Measurements from ENCODE around the gene SLC6A13. TPM values are rescaled to one million over a fixed set of nuclear protein-coding genes. Genes with fewer than 3 reads are reported as not detected.

The SLC6A13 gene
- total and polyA plus RNA-seq, 12 donors = 0.87 to 6.1 (median 3.2) TPM

DNA sequence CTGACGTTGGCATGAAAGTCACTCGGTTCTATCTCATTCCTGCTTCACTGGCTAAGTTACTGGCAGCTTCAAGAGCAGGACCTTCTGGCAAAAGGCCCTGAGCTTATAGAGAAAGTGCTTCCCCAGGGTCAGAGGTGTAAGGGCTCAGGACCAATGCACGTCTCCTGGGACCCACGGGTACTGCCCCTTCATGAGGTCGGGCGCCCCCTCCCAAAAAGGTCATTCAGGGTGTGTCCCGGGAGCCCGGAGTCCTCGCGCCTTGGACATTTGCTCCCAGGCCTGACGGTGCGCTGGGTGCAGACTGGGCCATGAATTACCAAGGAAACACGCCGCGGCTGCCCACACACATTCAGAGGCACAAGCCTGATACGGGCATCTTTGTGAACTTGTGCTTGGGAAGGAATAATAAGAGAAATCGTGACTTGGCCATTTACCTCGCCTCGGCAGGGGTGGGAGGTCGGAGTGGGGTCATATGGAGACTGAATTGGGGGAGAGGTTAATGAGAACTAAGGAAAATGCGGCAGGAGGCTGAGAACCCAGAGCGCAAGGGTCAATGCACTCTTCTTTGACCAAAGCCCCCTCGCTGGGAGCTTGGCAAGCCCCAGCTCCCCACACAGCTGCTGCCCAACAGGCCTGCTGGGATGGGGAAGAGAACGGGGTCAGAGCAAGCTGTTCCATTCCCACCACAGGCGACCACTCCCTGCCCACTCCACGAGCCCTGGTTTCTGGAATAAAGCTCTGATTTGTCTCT lies 33.0 kb downstream of the SLC6A13 start:
- intact Hi-C loops (cut with DNase I) = no loop called here
- DNase-seq = no peak
- WGBS, 2 donors = 79% methylated on average over 26 of the region's 26 CpGs

DNA sequence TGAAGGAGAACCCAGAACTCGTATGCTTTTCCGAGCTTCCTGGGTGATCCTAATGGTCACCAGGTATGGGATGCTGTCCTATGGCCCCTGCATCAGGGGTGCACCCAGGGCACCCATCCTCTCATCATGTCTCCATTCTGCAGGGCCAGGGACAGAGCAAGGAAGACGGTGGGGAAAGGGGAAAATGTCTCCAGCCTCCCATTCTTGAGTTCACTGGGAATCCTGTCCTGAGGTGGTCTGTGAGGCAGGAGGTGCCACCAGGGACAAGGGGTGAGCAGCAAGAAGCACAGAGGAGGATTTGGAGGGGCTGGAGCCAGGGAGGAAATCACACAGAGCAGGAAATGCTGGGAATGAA lies 33.8 kb downstream of the SLC6A13 start:
- ATAC-seq (no peak), DNase-seq (no peak)
- Histone ChIP-seq H3K27ac (no peak overlapping the region), H3K36me3 (no peaks in the 10 kb centered on the region), H3K27me3 (no peaks in the 10 kb centered on the region), H3K9me3 (no peaks in the 10 kb centered on the region), H3K4me1 (no peaks in the 10 kb centered on the region), H3K4me3 (no peak overlapping the region)
- 82 to 87% methylated on average over 3 of the region's 3 CpGs for WGBS, 2 donors
- intact Hi-C loops (cut with DNase I) = no loop called here
- TF ChIP-seq, protein P1, sequence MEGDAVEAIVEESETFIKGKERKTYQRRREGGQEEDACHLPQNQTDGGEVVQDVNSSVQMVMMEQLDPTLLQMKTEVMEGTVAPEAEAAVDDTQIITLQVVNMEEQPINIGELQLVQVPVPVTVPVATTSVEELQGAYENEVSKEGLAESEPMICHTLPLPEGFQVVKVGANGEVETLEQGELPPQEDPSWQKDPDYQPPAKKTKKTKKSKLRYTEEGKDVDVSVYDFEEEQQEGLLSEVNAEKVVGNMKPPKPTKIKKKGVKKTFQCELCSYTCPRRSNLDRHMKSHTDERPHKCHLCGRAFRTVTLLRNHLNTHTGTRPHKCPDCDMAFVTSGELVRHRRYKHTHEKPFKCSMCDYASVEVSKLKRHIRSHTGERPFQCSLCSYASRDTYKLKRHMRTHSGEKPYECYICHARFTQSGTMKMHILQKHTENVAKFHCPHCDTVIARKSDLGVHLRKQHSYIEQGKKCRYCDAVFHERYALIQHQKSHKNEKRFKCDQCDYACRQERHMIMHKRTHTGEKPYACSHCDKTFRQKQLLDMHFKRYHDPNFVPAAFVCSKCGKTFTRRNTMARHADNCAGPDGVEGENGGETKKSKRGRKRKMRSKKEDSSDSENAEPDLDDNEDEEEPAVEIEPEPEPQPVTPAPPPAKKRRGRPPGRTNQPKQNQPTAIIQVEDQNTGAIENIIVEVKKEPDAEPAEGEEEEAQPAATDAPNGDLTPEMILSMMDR (IDR thresholded peaks at IDR 0.05) = no peak

More for the DNA sequence above, 33.0 kb downstream of the SLC6A13 start:
- no peak for ATAC-seq
- Histone ChIP-seq H3K4me1 (no peaks in the 10 kb centered on the region), H3K9me3 (no peaks in the 10 kb centered on the region), H3K36me3 (no peaks in the 10 kb centered on the region), H3K27me3 (no peaks in the 10 kb centered on the region), H3K4me3 (no peak overlapping the region), H3K27ac (no peak overlapping the region)
- TF ChIP-seq, protein P1 (IDR thresholded peaks at IDR 0.05) = no peak

DNA sequence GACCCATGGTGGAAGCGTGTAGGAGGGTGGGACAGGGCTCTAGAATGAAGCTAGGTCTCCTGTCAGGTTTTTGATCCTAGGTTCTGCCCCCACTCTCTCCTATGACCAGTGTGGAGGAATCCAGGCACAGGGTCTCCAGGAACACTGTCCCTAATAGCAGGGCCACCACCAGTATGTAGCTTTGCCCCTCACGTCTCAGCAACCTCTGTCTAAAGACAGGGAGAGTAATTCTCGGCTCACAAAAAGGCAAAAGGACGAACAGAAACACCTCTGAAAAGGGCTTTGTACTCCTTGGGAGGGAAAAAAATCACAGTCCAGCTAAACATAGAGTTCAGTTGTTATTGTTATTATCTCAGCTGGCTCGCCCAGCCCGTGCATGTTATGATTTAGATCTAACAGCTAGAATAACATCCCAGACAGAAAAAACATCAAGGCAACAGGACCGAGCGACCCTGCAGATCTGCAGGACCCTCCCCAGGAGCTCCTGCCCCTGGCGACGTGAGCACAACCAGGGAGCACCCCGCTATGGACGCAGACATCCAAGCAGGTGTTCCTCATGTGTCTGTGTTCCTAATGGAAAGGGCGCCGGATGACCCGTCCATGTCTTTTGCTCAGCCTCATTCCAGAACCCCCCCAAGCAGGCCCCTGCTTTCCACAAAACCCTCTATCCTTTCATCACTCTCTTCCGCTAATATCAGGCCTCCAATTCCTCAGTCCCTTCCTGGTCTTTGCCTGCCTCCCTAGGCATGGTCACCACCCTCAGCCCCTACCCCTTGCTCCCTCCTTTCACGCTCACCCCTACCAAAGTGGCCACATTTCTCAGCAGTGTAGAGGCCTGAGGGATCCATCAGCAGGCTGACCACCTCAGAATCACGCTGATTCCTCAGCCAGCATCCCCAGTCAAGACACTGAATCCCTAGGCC lies 34.5 kb downstream of the SLC6A13 start:
- intact Hi-C loops (cut with DNase I) = no loop called here
- Histone ChIP-seq H3K27me3 (no peaks in the 10 kb centered on the region), H3K9me3 (no peaks in the 10 kb centered on the region), H3K27ac (no peak overlapping the region), H3K4me3 (no peak overlapping the region), H3K4me1 (no peaks in the 10 kb centered on the region), H3K36me3 (no peaks in the 10 kb centered on the region)
- DNase-seq (no peak), ATAC-seq (no peak)
- WGBS, 2 donors = 83 to 87% methylated on average over 18 of the region's 18 CpGs
- TF ChIP-seq, protein P1 (IDR thresholded peaks at IDR 0.05) = no peak

DNA sequence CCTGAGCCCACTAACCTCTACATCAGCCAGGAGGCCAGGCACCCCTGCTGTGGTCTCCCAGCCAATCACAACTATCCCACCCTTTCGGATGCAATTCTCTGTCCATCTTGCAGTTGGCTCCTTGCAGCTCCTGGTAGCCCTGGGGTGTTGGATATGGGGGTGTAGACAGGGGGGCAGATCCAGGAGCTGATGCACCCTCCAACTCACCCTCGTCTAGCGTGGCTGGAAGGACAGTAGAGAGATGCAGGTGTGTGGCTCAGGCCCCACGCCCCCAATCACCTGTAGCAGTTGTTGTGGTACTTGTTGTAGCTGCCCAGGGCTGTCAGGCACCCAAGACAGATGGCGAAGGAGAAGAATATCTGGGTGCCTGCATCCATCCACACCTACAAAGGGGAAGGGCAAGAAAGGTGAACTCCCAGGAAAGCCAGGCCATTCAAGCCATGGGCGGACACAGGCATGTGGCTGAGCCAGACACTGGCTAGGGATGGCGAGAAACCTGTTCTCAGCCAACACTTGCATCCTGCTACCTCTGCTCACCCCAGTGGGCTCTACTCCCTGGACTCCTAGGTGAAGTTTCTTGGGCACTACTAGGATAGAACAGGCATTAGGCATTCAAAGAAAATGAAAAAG lies 35.2 kb downstream of the SLC6A13 start:
- Histone ChIP-seq H3K4me1 (no peaks in the 10 kb centered on the region), H3K27ac (no peak overlapping the region), H3K36me3 (no peaks in the 10 kb centered on the region), H3K4me3 (no peak overlapping the region), H3K9me3 (no peaks in the 10 kb centered on the region), H3K27me3 (no peaks in the 10 kb centered on the region)
- ATAC-seq (no peak), DNase-seq (no peak)
- intact Hi-C loops (cut with DNase I) = no loop called here
- TF ChIP-seq, protein P1 (IDR thresholded peaks at IDR 0.05) = no peak
- WGBS, 2 donors = 89 to 92% methylated on average over 7 of the region's 7 CpGs

All from heart right ventricle (tissue), 16 donors.